ENCODE results near the gene PLAAT4.
"Not testable (repeated sequence)": the region's sequence is repeated elsewhere in the genome, so short reads cannot be mapped to it uniquely, and the experiment has no call there.

PLAAT4 gene

DNA sequence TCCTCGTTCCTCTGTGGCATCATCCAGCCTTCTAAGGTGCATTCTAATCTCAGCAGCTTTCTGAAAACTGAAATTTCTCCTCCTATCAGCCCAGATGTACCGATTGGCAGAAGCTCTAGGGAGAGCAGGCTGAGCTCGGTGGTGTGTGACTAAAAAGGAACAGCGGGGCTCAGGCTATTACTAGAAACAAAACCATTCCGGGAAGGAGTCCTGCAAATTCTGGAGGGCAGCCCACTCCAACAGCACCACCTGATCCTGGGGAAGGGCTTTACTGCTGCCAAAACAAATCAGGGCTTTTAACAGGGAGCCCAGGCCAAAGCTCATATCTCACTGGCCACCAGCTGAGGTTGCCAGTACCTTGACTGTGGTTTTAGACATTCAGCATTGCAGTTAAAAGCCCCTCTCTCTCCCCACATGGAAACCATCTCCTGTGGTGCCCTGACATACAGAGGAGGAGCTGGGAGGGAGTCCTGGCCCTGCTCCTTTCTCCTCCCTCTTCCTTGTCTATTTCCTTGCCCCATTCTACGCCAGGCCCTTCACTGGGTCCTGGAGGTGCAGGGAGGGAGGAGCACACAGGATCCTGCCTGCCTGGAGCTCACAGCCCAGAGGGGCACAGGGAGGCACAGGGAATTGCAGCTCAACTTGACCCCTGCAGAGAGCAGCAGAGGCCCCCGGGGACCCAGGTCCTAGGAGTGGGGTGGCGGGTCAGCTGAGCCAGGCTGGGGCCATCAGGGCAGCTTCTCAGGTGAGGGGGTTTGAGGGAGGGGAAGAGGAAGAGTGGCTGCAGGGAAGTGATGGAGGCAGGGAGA, 889 bp downstream of the PLAAT4 start:
- in situ Hi-C loops (cut with MboI; ENCODE audit: low sequenced_read_pairs, unreplicated experiment), result no loop called here
- DNase-seq (ENCODE audit: low spot score), result no peak
- no peak for TF ChIP-seq CTCF (IDR thresholded peaks at IDR 0.05; ENCODE audit: borderline replicate concordance, control extremely low read depth, extremely low read depth, insufficient read depth, missing control alignments)

- in situ Hi-C loops (cut with MboI; ENCODE audit: low sequenced_read_pairs, unreplicated experiment); DNase-seq (ENCODE audit: low spot score): not testable (repeated sequence)
These were observed 5.9 kb downstream of the PLAAT4 start for GRCh38 chr11:63542506-63542905.

- in situ Hi-C loops (cut with MboI; ENCODE audit: low sequenced_read_pairs, unreplicated experiment), result no loop called here
- TF ChIP-seq CTCF (IDR thresholded peaks at IDR 0.05; ENCODE audit: borderline replicate concordance, control extremely low read depth, extremely low read depth, insufficient read depth, missing control alignments), result no peak
- no peak for DNase-seq (ENCODE audit: low spot score)
These were observed 7.1 kb downstream of the PLAAT4 start for GRCh38 chr11:63543711-63544110.

DNA sequence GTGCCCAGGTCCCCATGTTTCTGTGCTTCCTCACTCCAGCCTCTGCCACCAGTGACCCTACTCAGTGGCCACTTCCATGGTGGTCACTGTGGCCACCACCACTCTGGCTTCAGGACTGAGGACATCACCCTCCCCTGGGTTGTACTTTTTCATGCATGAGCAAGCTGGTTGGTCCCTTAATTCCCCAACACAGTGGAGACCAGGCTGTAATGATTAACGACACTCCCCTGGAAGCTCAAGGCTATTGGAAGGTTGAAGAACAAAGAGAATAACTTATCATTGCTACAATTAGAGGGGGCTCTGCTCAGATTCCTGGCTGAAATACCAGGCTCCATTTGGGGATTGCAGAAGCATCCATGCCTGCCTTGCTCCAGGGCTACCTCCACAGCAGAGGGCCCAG, 10.5 kb downstream of the PLAAT4 start:
- TF ChIP-seq CTCF (IDR thresholded peaks at IDR 0.05; ENCODE audit: borderline replicate concordance, control extremely low read depth, extremely low read depth, insufficient read depth, missing control alignments), result no peak
- in situ Hi-C loops (cut with MboI; ENCODE audit: low sequenced_read_pairs, unreplicated experiment), result no loop called here

DNA sequence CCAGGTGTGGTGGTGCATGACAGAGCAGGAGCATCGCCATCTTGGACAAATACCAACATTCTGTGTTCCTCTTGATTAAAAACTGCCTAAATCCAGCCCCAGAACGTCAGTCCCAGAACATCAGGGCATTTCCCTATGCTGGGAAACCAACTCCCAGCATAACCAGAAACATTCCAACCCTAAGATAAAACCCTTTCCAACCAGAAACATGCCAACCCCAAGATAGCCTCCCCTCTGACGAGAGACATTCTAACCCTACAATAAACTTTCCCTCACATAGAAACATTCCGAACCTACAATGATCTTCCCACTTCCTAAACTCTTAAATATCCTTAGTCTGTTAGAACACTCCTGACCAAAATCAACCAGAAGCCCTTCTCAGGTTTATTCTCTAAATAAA, 11.6 kb downstream of the PLAAT4 start:
- in situ Hi-C loops (cut with MboI; ENCODE audit: low sequenced_read_pairs, unreplicated experiment), result no loop called here
- TF ChIP-seq CTCF (IDR thresholded peaks at IDR 0.05; ENCODE audit: borderline replicate concordance, control extremely low read depth, extremely low read depth, insufficient read depth, missing control alignments), result no peak
- DNase-seq (ENCODE audit: low spot score), result no peak

More for the DNA sequence above, 10.5 kb downstream of the PLAAT4 start:
- DNase-seq (ENCODE audit: low spot score), result no peak

- DNase-seq (ENCODE audit: low spot score), result no peak
- in situ Hi-C loops (cut with MboI; ENCODE audit: low sequenced_read_pairs, unreplicated experiment), result no loop called here
- no peak for TF ChIP-seq CTCF (IDR thresholded peaks at IDR 0.05; ENCODE audit: borderline replicate concordance, control extremely low read depth, extremely low read depth, insufficient read depth, missing control alignments)
These were observed 12.8 kb downstream of the PLAAT4 start for GRCh38 chr11:63549411-63549810.

DNA sequence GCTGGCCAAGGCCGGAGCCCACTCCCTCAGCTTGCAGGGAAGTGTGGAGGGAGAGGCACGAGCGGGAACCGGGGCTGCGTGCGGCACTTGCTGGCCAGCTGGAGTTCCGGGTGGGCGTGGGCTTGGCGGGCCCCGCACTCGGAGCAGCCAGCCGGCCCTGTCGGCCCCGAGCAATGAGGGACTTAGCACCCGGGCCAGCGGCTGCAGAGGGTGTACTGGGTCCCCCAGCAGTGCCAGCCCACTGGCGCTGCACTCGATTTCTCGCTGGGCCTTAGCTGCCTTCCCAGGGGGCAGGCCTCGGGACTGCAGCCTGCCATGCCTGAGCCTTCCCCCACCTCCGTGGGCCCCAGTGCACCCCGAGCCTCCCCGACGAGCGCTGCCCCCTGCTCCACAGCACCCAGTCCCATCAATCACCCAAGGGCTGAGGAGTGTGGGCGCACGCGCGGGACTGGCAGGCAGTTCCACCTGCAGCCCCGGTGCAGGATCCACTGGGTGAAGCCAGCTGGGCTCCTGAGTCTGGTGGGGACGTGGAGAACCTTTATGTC, 13.6 kb downstream of the PLAAT4 start:
- in situ Hi-C loops (cut with MboI; ENCODE audit: low sequenced_read_pairs, unreplicated experiment); DNase-seq (ENCODE audit: low spot score): not testable (repeated sequence)

All from GM13976 (cell line).